H9 (cell line): Measurements from ENCODE around the gene HSPE1. TPM values are rescaled to one million over a fixed set of nuclear protein-coding genes. Genes with fewer than 3 reads are reported as not detected.

Experiments used
- DNase-seq: peaks from one replicate; pipeline ENCODE4 v3.0.0-alpha.2; 2017
- H2AFZ ChIP-seq: one replicate; pipeline ENCODE4 v1.6.1; 2013; ENCODE audit warnings: mild to moderate bottlenecking, low read length, control low read depth, moderate library complexity
- H2AK5ac ChIP-seq: 2 replicates; pipeline ENCODE4 v1.6.1; 2013; ENCODE audit warnings: low read length, control low read depth, mixed read lengths; ENCODE audit not compliant: insufficient read length
- H2BK120ac ChIP-seq: one replicate; pipeline ENCODE4 v1.6.1; 2013; ENCODE audit warnings: low read depth, mild to moderate bottlenecking, low read length, control low read depth, inconsistent platforms; ENCODE audit not compliant: poor library complexity, severe bottlenecking
- H2BK12ac ChIP-seq: 2 replicates; pipeline ENCODE4 v1.6.1; 2013; ENCODE audit warnings: low read length, control low read depth, mixed read lengths, low read depth; ENCODE audit not compliant: insufficient read length
- H2BK15ac ChIP-seq: 2 replicates; pipeline ENCODE4 v1.6.1; 2013; ENCODE audit warnings: low read depth, low read length, control low read depth
- H2BK20ac ChIP-seq: one replicate; pipeline ENCODE4 v1.6.1; 2013; ENCODE audit warnings: low read depth, mild to moderate bottlenecking, low read length, control low read depth, inconsistent platforms; ENCODE audit not compliant: poor library complexity, severe bottlenecking
- H2BK5ac ChIP-seq: 2 replicates; pipeline ENCODE4 v1.6.1; 2013; ENCODE audit warnings: low read length, control low read depth, mixed read lengths; ENCODE audit not compliant: insufficient read length
- H3K14ac ChIP-seq: 2 replicates; pipeline ENCODE4 v1.6.1; 2013; ENCODE audit warnings: low read length, control low read depth; ENCODE audit not compliant: insufficient read depth
- H3K18ac ChIP-seq: 2 replicates; pipeline ENCODE4 v1.6.1; 2013; ENCODE audit warnings: low read depth, mild to moderate bottlenecking, mixed read lengths, low read length, control low read depth; ENCODE audit not compliant: insufficient read length
- H3K23ac ChIP-seq: 2 replicates; pipeline ENCODE4 v1.6.1; 2013; ENCODE audit warnings: low read length, control low read depth, mixed read lengths, low read depth; ENCODE audit not compliant: insufficient read length
- H3K23me2 ChIP-seq: 2 replicates; pipeline ENCODE4 v1.6.1; 2013; ENCODE audit warnings: low read depth, mild to moderate bottlenecking, mixed read lengths, low read length, control low read depth; ENCODE audit not compliant: insufficient read length, poor library complexity, severe bottlenecking
- H3K27ac ChIP-seq: 2 replicates; pipeline ENCODE4 v1.5.1; 2013; ENCODE audit warnings: low read length, control low read depth, mixed read lengths, low read depth; ENCODE audit not compliant: insufficient read length
- H3K27me3 ChIP-seq: 2 replicates; pipeline ENCODE4 v1.6.1; 2013; ENCODE audit warnings: low read length, control low read depth, inconsistent platforms; ENCODE audit not compliant: insufficient read depth
- H3K4ac ChIP-seq: 2 replicates; pipeline ENCODE4 v1.6.1; 2013; ENCODE audit warnings: low read depth, mild to moderate bottlenecking, control low read depth, inconsistent platforms, low read length, moderate library complexity
- H3K4me1 ChIP-seq: 2 replicates; pipeline ENCODE4 v1.6.1; 2013; ENCODE audit warnings: low read length, control low read depth, inconsistent platforms; ENCODE audit not compliant: insufficient read depth
- H3K4me2 ChIP-seq: 2 replicates; pipeline ENCODE4 v1.6.1; 2013; ENCODE audit warnings: low read length, control low read depth, mixed read lengths; ENCODE audit not compliant: insufficient read length, insufficient read depth
- H3K56ac ChIP-seq: 2 replicates; pipeline ENCODE4 v1.6.1; 2013; ENCODE audit warnings: low read depth, mild to moderate bottlenecking, mixed read lengths, low read length, control low read depth; ENCODE audit not compliant: insufficient read length
- H3K79me1 ChIP-seq: 2 replicates; pipeline ENCODE4 v1.6.1; 2013; ENCODE audit warnings: low read depth, mild to moderate bottlenecking, moderate library complexity, low read length, control low read depth, inconsistent platforms; ENCODE audit not compliant: insufficient read depth, poor library complexity, severe bottlenecking
- H3K79me2 ChIP-seq: 2 replicates; pipeline ENCODE4 v1.6.1; 2013; ENCODE audit warnings: low read length, control low read depth, inconsistent platforms; ENCODE audit not compliant: insufficient read depth
- H3K9ac ChIP-seq: 2 replicates; pipeline ENCODE4 v1.6.1; 2013; ENCODE audit warnings: low read length, control low read depth, mixed read lengths; ENCODE audit not compliant: insufficient read length; ENCODE audit errors: extremely low read depth
- H3K9me3 ChIP-seq: one replicate; pipeline ENCODE4 v1.6.1; 2013; ENCODE audit warnings: low read depth, low read length, inconsistent platforms; ENCODE audit not compliant: control insufficient read depth
- H3T11ph ChIP-seq: one replicate; pipeline ENCODE4 v1.6.1; 2013; ENCODE audit warnings: mild to moderate bottlenecking, low read length, control low read depth, inconsistent platforms
- H4K20me1 ChIP-seq: one replicate; pipeline ENCODE4 v1.6.1; 2013; ENCODE audit not compliant: control insufficient read depth, insufficient read length, insufficient read depth
- H4K5ac ChIP-seq: 2 replicates; pipeline ENCODE4 v1.6.1; 2013; ENCODE audit warnings: low read depth, mild to moderate bottlenecking, mixed read lengths, low read length, control low read depth; ENCODE audit not compliant: insufficient read length
- H4K8ac ChIP-seq: replicated peaks from 2 replicates; pipeline ENCODE4 v1.6.1; 2013; ENCODE audit warnings: low read length, control low read depth, mixed read lengths, low read depth; ENCODE audit not compliant: insufficient read length
- H4K91ac ChIP-seq: 2 replicates; pipeline ENCODE4 v1.6.1; 2013; ENCODE audit warnings: low read depth, mild to moderate bottlenecking, moderate library complexity, mixed read lengths, low read length, control low read depth; ENCODE audit not compliant: insufficient read length
- H3K27ac Mint-ChIP-seq, 3 experiments: 2 replicates in 2 of 3; 3 replicates in 1 of 3; pipeline ENCODE4 v1.8.0; 2020 to 2021; ENCODE audit warnings: mixed read lengths in 3 of 3, mild to moderate bottlenecking in 1 of 3, moderate library complexity in 1 of 3
- H3K27me3 Mint-ChIP-seq: 2 replicates; pipeline ENCODE4 v1.8.0; 2021; ENCODE audit warnings: low read depth, mild to moderate bottlenecking, moderate library complexity, mixed read lengths
- H3K36me3 Mint-ChIP-seq, 3 experiments: 2 replicates in 2 of 3; 3 replicates in 1 of 3; pipeline ENCODE4 v1.8.0; 2020 to 2021; ENCODE audit warnings: low read depth in 3 of 3, mixed read lengths in 3 of 3; ENCODE audit not compliant: insufficient read depth in 1 of 3
- H3K4me1 Mint-ChIP-seq, 2 experiments: 2 replicates each; pipeline ENCODE4 v1.8.0; 2020; ENCODE audit warnings: mixed read lengths in 2 of 2
- H3K4me3 Mint-ChIP-seq, 2 experiments: 2 replicates in 1 of 2; 3 replicates in 1 of 2; pipeline ENCODE4 v1.8.0; 2020 to 2021; ENCODE audit warnings: mild to moderate bottlenecking in 2 of 2, mixed read lengths in 2 of 2, moderate library complexity in 1 of 2
- H3K9me3 Mint-ChIP-seq, 2 experiments: 2 replicates in 1 of 2; 3 replicates in 1 of 2; pipeline ENCODE4 v1.8.0; 2020; ENCODE audit warnings: mild to moderate bottlenecking in 2 of 2, mixed read lengths in 2 of 2, moderate library complexity in 1 of 2
- WGBS: extraction: QIAGEN DNeasy Blood & Tissue Kit; methylation state at CpG from one replicate; pipeline ENCODE4 v1.1.7; 2013; ENCODE audit warnings: missing lambda C conversion rate, low lambda C conversion rate, mixed read lengths; ENCODE audit not compliant: insufficient read length; ENCODE audit errors: extremely low coverage; 5-methylcytosine and 5-hydroxymethylcytosine counted together
- total RNA-seq: library from RNA; stranded (reverse); gene quantifications from 2 replicates; pipeline ENCODE4 v1.2.1, GENCODE V29; 2021
- TF ChIP-seq, protein P1 (sequence below): fragments of 200-600 bp; sonication (generic); conservative IDR thresholded peaks from 3 replicates; pipeline ENCODE4 v1.8.0; 2021; ENCODE audit warnings: antibody characterized with exemption, mild to moderate bottlenecking

HSPE1 gene
- total RNA-seq, 1 experiment from 2014 or later, result 347 TPM

DNA sequence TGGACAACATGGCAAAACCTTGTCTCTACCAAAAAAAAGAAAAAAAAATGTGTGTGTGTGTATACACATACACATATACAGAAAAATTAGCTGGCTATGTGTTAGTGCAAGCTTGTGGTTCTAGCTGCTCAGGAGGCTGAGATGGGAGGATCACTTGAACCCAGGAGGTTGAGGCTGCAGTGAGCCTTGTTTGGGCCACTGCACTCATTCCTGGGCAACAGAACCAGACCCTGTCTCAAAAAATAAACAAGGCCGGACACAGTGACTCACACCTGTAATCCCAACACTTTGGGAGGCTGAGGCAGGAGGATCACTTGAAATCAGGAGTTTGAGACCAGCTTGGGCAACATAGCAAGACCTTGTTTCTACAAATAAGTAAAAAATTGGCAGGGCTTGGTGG is 44.8 kb upstream of the HSPE1 start:
- H2BK5ac ChIP-seq, result no peak overlapping the region
- no peak overlapping the region for H3K18ac ChIP-seq
- H3K4ac ChIP-seq, result no peak overlapping the region
- H4K91ac ChIP-seq, result no peak overlapping the region
- Mint-ChIP-seq H3K27ac (0 out of 7 replicates have a peak overlapping the region, but pooled peaks of 1 of the 3 experiments have one; percentile 18), H3K9me3 (peaks cover 0 to 3% of the 10 kb centered on the region in 2 experiments; a peak in 2 of 5 replicates), H3K27me3 (no peaks in the 10 kb centered on the region), H3K4me1 (peaks cover 12 to 16% of the 10 kb centered on the region in 2 experiments), H3K36me3 (peaks cover 2 to 7% (median 6%) of the 10 kb centered on the region in 3 experiments; a peak in 5 of 7 replicates), H3K4me3 (peak overlapping the region; percentile 26 to 35; a peak in 3 of 5 replicates)
- H3T11ph ChIP-seq, result no peak overlapping the region
- H3K79me1 ChIP-seq, result peaks cover 4% of the 10 kb centered on the region
- H3K23me2 ChIP-seq, result no peaks in the 10 kb centered on the region
- no peak overlapping the region for H4K5ac ChIP-seq
- no peaks in the 10 kb centered on the region for H4K20me1 ChIP-seq
- H2AK5ac ChIP-seq, result no peak overlapping the region
- TF ChIP-seq, protein P1, sequence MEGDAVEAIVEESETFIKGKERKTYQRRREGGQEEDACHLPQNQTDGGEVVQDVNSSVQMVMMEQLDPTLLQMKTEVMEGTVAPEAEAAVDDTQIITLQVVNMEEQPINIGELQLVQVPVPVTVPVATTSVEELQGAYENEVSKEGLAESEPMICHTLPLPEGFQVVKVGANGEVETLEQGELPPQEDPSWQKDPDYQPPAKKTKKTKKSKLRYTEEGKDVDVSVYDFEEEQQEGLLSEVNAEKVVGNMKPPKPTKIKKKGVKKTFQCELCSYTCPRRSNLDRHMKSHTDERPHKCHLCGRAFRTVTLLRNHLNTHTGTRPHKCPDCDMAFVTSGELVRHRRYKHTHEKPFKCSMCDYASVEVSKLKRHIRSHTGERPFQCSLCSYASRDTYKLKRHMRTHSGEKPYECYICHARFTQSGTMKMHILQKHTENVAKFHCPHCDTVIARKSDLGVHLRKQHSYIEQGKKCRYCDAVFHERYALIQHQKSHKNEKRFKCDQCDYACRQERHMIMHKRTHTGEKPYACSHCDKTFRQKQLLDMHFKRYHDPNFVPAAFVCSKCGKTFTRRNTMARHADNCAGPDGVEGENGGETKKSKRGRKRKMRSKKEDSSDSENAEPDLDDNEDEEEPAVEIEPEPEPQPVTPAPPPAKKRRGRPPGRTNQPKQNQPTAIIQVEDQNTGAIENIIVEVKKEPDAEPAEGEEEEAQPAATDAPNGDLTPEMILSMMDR, result no peak
- H3K4me1 ChIP-seq, result no peaks in the 10 kb centered on the region
- no peak overlapping the region for H2BK120ac ChIP-seq
- H3K79me2 ChIP-seq, result peaks cover 23% of the 10 kb centered on the region; the same call in 1 of the 2 replicates
- no peak overlapping the region for H3K56ac ChIP-seq
- H4K8ac ChIP-seq, result no peak overlapping the region
- H3K4me2 ChIP-seq, result no peak overlapping the region
- H2BK20ac ChIP-seq, result no peak overlapping the region
- no peak overlapping the region for H2AFZ ChIP-seq
- WGBS, result no CpG with 5 or more reads among the region's 1 CpG
- no peaks in the 10 kb centered on the region for H3K27me3 ChIP-seq
- no peaks in the 10 kb centered on the region for H3K9me3 ChIP-seq
- H3K9ac ChIP-seq, result no peak overlapping the region
- H3K23ac ChIP-seq, result no peak overlapping the region
- no peak overlapping the region for H2BK15ac ChIP-seq
- no peak overlapping the region for H3K27ac ChIP-seq
- DNase-seq, result no peak
- H3K14ac ChIP-seq, result no peak overlapping the region
- no peak overlapping the region for H2BK12ac ChIP-seq
